ENCODE measurements around the gene TMBIM6.
"Not testable (repeated sequence)": the region's sequence is repeated elsewhere in the genome, so short reads cannot be mapped to it uniquely, and the experiment has no call there.

The TMBIM6 gene

GRCh38 chr12:49728446-49728845, 12.9 kb upstream of the TMBIM6 start:
- DNase-seq (ENCODE audit: low spot score) (no peak), FAIRE-seq (no peak)

- DNase-seq (ENCODE audit: low spot score) (no peak), FAIRE-seq (no peak)
These were observed 11.3 kb upstream of the TMBIM6 start for GRCh38 chr12:49730050-49730449.

- DNase-seq (ENCODE audit: low spot score) (no peak), FAIRE-seq (no peak)
These were observed 10.7 kb upstream of the TMBIM6 start for GRCh38 chr12:49730568-49731101.

- FAIRE-seq (no peak), DNase-seq (ENCODE audit: low spot score) (no peak)
These were observed 7.9 kb upstream of the TMBIM6 start for GRCh38 chr12:49733219-49734017.

GRCh38 chr12:49734900-49735299, 6.5 kb upstream of the TMBIM6 start:
- not testable (repeated sequence) for DNase-seq (ENCODE audit: low spot score); FAIRE-seq

GRCh38 chr12:49738721-49739120, 2.6 kb upstream of the TMBIM6 start:
- not testable (repeated sequence) for FAIRE-seq
- peak; percentile 22 for DNase-seq (ENCODE audit: low spot score)

GRCh38 chr12:49740277-49740676, 1.1 kb upstream of the TMBIM6 start:
- not testable (repeated sequence) for DNase-seq (ENCODE audit: low spot score); FAIRE-seq

- FAIRE-seq (peak; percentile 12), DNase-seq (ENCODE audit: low spot score) (peak; percentile 78)
These were observed 694 bp downstream of the TMBIM6 start for GRCh38 chr12:49741882-49742620.

- FAIRE-seq (no peak), DNase-seq (ENCODE audit: low spot score) (no peak)
These were observed 3.1 kb downstream of the TMBIM6 start for GRCh38 chr12:49744363-49744885.

GRCh38 chr12:49748306-49748705, 6.9 kb downstream of the TMBIM6 start:
- DNase-seq (ENCODE audit: low spot score) (no peak), FAIRE-seq (no peak)

GRCh38 chr12:49748800-49749199, 7.4 kb downstream of the TMBIM6 start:
- FAIRE-seq (no peak), DNase-seq (ENCODE audit: low spot score) (no peak)

GRCh38 chr12:49750027-49750995, 9.0 kb downstream of the TMBIM6 start:
- FAIRE-seq (no peak), DNase-seq (ENCODE audit: low spot score) (peak; percentile 8)

- DNase-seq (ENCODE audit: low spot score) (no peak), FAIRE-seq (no peak)
These were observed 9.6 kb downstream of the TMBIM6 start for GRCh38 chr12:49750996-49751393.

GRCh38 chr12:49761677-49762467, 20.5 kb downstream of the TMBIM6 start:
- FAIRE-seq = no peak
- DNase-seq (ENCODE audit: low spot score) = no peak

- DNase-seq (ENCODE audit: low spot score) = no peak
- FAIRE-seq = no peak
These were observed 21.1 kb downstream of the TMBIM6 start for GRCh38 chr12:49762468-49762847.

GRCh38 chr12:49763006-49763591, 21.7 kb downstream of the TMBIM6 start:
- FAIRE-seq = no peak
- DNase-seq (ENCODE audit: low spot score) = no peak

- no peak for FAIRE-seq
These were observed 22.8 kb downstream of the TMBIM6 start for GRCh38 chr12:49764126-49764525.

GRCh38 chr12:49766115-49766455, 24.7 kb downstream of the TMBIM6 start:
- FAIRE-seq (no peak), DNase-seq (ENCODE audit: low spot score) (no peak)

More at GRCh38 chr12:49764126-49764525, 22.8 kb downstream of the TMBIM6 start:
- no peak for DNase-seq (ENCODE audit: low spot score)

GRCh38 chr12:49767333-49767732, 26.0 kb downstream of the TMBIM6 start:
- FAIRE-seq = no peak
- no peak for DNase-seq (ENCODE audit: low spot score)

GRCh38 chr12:49773102-49773501, 31.7 kb downstream of the TMBIM6 start:
- not testable (repeated sequence) for FAIRE-seq; DNase-seq (ENCODE audit: low spot score)
